Activated naive CD4-positive, alpha-beta T cell treated with anti-CD3 and anti-CD28 coated beads for 36 hours (primary cell): Measurements from ENCODE around the gene TPH2. TPM values are rescaled to one million over a fixed set of nuclear protein-coding genes. Genes with fewer than 3 reads are reported as not detected.

Experiments used
- CTCF ChIA-PET: fragments of 350-600 bp; sonication (Branson Sonifier 250); formaldehyde crosslinking; loops from one replicate; lab custom pipeline; 2021; ENCODE audit warnings: antibody characterized with exemption; lab: Charles Lee
- DNase-seq: peaks from one replicate; pipeline ENCODE4 v3.0.0-alpha.2; 2020
- H3K27ac Mint-ChIP-seq: one replicate; pipeline ENCODE4 v1.8.0; 2021; ENCODE audit warnings: mild to moderate bottlenecking, mixed read lengths
- H3K27me3 Mint-ChIP-seq: one replicate; pipeline ENCODE4 v1.8.0; 2021; ENCODE audit warnings: low read depth, mixed read lengths
- H3K36me3 Mint-ChIP-seq: one replicate; pipeline ENCODE4 v1.8.0; 2021; ENCODE audit warnings: low read depth, mixed read lengths
- H3K4me1 Mint-ChIP-seq: one replicate; pipeline ENCODE4 v1.8.0; 2021; ENCODE audit warnings: low read depth, mixed read lengths
- H3K4me3 Mint-ChIP-seq: one replicate; pipeline ENCODE4 v1.8.0; 2021; ENCODE audit warnings: mild to moderate bottlenecking, moderate library complexity, mixed read lengths
- H3K9me3 Mint-ChIP-seq: one replicate; pipeline ENCODE4 v1.8.0; 2021; ENCODE audit warnings: mixed read lengths
- intact Hi-C: fragments of 100-400 bp; cut with micrococcal nuclease; formaldehyde crosslinking; loops from one replicate; pipeline ENCODE4 v1.15.1; 2023
- total RNA-seq, 2 experiments: library from RNA; stranded (reverse); gene quantifications; one replicate each; pipeline ENCODE4 v1.2.3, GENCODE V29; 2021

The TPH2 gene
- total RNA-seq, 2 experiments from 2014 or later, result not detected

DNA sequence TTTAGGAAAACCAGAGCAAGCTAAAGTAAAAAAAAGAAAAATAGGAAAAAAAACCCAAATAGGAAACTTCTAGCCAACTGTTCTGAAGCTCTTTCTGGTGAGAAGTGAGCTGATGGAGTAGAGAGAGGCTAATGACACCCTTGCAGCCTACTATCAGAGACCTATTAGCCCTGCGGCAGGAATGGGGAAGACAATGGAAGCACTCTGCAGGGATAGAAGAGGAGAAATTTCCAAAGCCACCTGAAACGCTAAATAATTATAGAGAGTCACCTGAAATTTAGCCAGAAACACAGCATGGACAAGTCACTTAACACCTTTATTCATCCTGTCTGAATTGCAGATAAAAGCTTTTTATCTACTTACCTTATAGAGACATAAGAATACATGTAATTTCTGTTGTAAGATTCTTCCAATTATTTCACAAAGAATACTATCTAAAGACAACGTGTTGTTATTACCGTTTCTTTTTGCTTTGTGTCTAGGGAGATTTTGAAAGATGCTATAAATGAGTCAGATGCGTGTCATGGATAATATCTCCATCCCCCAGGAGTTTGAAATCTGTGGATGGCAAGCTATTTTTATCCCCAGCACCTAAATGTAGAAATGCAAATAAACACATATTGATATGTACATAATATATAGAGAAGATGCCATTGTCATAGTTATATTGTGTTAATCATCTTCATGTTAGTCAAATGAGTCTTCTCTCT is 138.6 kb downstream of the TPH2 start:
- Mint-ChIP-seq H3K27ac (no peak overlapping the region), H3K27me3 (peaks cover 3% of the 10 kb centered on the region), H3K9me3 (no peaks in the 10 kb centered on the region), H3K4me1 (no peaks in the 10 kb centered on the region), H3K36me3 (no peaks in the 10 kb centered on the region), H3K4me3 (no peak overlapping the region)
- CTCF ChIA-PET, result no interaction called here
- DNase-seq, result no peak
- intact Hi-C loops, result no loop called here

DNA sequence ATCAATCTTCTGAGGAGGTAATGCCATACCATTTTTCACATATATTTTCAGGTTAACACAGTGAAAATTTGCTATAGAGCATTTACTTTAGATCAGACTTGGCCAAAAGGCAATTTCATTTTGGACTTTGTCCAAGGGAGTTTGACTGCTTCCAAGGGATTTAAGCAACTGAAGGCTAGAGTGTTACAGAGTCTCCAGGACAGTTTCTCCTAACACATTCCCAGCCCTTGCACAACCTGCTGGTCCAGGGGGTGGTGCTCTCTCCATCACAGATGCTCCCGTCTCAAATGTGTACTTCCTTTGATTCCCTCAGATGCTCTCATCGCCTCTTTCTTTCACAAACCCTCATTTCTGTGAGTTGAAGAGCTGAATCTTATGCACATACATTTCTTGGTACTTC is 143.1 kb downstream of the TPH2 start:
- CTCF ChIA-PET, result no interaction called here
- H3K4me1 Mint-ChIP-seq, result no peaks in the 10 kb centered on the region

More for the DNA sequence above, 143.1 kb downstream of the TPH2 start:
- intact Hi-C loops, result no loop called here
- Mint-ChIP-seq H3K36me3 (no peaks in the 10 kb centered on the region), H3K9me3 (no peaks in the 10 kb centered on the region), H3K27ac (no peak overlapping the region), H3K4me3 (no peak overlapping the region), H3K27me3 (peaks cover 11% of the 10 kb centered on the region)
- DNase-seq, result no peak

Other genes with a start within 250 kb of the TPH2 start
- 10 to 100 TPM; 76.3 to 80.3 TPM for gene RAB21, start 184.0 kb upstream of the TPH2 start, total RNA-seq
- 10 to 100 TPM; 90.3 to 94.2 TPM for gene TBC1D15, start 99.1 kb upstream of the TPH2 start, total RNA-seq